Measurements from ENCODE around the gene RCN1. TPM values are rescaled to one million over a fixed set of nuclear protein-coding genes. Genes with fewer than 3 reads are reported as not detected.

The RCN1 gene
- polyA plus RNA-seq, 1 donor (not counting 4 experiments of a cell fraction or from before 2014, with no cell fraction given) = 46.2 TPM

- no peaks in the 10 kb centered on the region for H3K27me3 ChIP-seq (ENCODE audit: control insufficient read depth, extremely low read depth, insufficient read depth, low read length)
- dilution Hi-C loops (cut with MboI; ENCODE audit: extremely low pct_ligation_motif_present, low sequenced_read_pairs) = no loop called here
- no peak overlapping the region for H3K4me3 ChIP-seq (ENCODE audit: control insufficient read depth in 2 of 3, extremely low read depth in 1 of 3, insufficient read depth in 2 of 3, low read depth in 1 of 3, low read length in 3 of 3)
- DNase-seq (ENCODE audit: low read depth, low spot score) (no peak), FAIRE-seq (no peak)
- H3K9me3 ChIP-seq (ENCODE audit: control insufficient read depth, low read depth, low read length) = no peaks in the 10 kb centered on the region
- H3K4me2 ChIP-seq (ENCODE audit: control insufficient read depth, extremely low read depth, insufficient read depth, low read depth, low read length) = no peak overlapping the region
- TF ChIP-seq EZH2 (IDR thresholded peaks at IDR 0.05; ENCODE audit: low read length) (no peak), CTCF (optimal IDR thresholded peaks at IDR 0.05 in 1 of 3, IDR thresholded peaks at IDR 0.05 in 1 of 3, conservative IDR thresholded peaks at IDR 0.05 in 1 of 3; ENCODE audit: extremely low read depth in 1 of 3, insufficient read depth in 2 of 3, low read length in 3 of 3) (no peak)
- H2AFZ ChIP-seq (ENCODE audit: control insufficient read depth, low read length) = no peak overlapping the region
- no peak overlapping the region for H3K27ac ChIP-seq (ENCODE audit: control insufficient read depth, insufficient read depth, low read length)
- no peaks in the 10 kb centered on the region for H3K79me2 ChIP-seq (ENCODE audit: control insufficient read depth, insufficient read depth, low read length)
- H3K4me1 ChIP-seq (ENCODE audit: control insufficient read depth, extremely low read depth, insufficient read depth, low read length) = peaks cover 1% of the 10 kb centered on the region
- no peaks in the 10 kb centered on the region for H3K36me3 ChIP-seq (ENCODE audit: control insufficient read depth in 2 of 2, extremely low read depth in 1 of 2, insufficient read depth in 2 of 2, low read length in 2 of 2)
- H3K9ac ChIP-seq (ENCODE audit: control insufficient read depth, extremely low read depth, insufficient read depth, low read length) = no peak overlapping the region
- H3K9me1 ChIP-seq (ENCODE audit: control insufficient read depth, extremely low read depth, insufficient read depth, low read length) = no peaks in the 10 kb centered on the region
- H4K20me1 ChIP-seq (ENCODE audit: control insufficient read depth, extremely low read depth, insufficient read depth, low read length) = no peaks in the 10 kb centered on the region
Observed at GRCh38 chr11:32082346-32082986, 8.4 kb upstream of the RCN1 start.

GRCh38 chr11:32087597-32087996 lies 3.3 kb upstream of the RCN1 start:
- Histone ChIP-seq H3K4me2 (ENCODE audit: control insufficient read depth, extremely low read depth, insufficient read depth, low read depth, low read length) (peak overlapping the region; percentile 47), H3K4me1 (ENCODE audit: control insufficient read depth, extremely low read depth, insufficient read depth, low read length) (peaks cover 22% of the 10 kb centered on the region), H3K27ac (ENCODE audit: control insufficient read depth, insufficient read depth, low read length) (no peak overlapping the region), H2AFZ (ENCODE audit: control insufficient read depth, low read length) (no peak overlapping the region), H3K4me3 (ENCODE audit: control insufficient read depth in 2 of 3, extremely low read depth in 1 of 3, insufficient read depth in 2 of 3, low read depth in 1 of 3, low read length in 3 of 3) (no peak overlapping the region), H3K9me3 (ENCODE audit: control insufficient read depth, low read depth, low read length) (no peaks in the 10 kb centered on the region), H3K36me3 (ENCODE audit: control insufficient read depth in 2 of 2, extremely low read depth in 1 of 2, insufficient read depth in 2 of 2, low read length in 2 of 2) (no peaks in the 10 kb centered on the region), H4K20me1 (ENCODE audit: control insufficient read depth, extremely low read depth, insufficient read depth, low read length) (no peaks in the 10 kb centered on the region), H3K9ac (ENCODE audit: control insufficient read depth, extremely low read depth, insufficient read depth, low read length) (no peak overlapping the region), H3K9me1 (ENCODE audit: control insufficient read depth, extremely low read depth, insufficient read depth, low read length) (no peaks in the 10 kb centered on the region), H3K79me2 (ENCODE audit: control insufficient read depth, insufficient read depth, low read length) (peaks cover 2% of the 10 kb centered on the region), H3K27me3 (ENCODE audit: control insufficient read depth, extremely low read depth, insufficient read depth, low read length) (no peaks in the 10 kb centered on the region)
- FAIRE-seq (no peak), DNase-seq (ENCODE audit: low read depth, low spot score) (no peak)
- TF ChIP-seq CTCF (optimal IDR thresholded peaks at IDR 0.05 in 1 of 3, IDR thresholded peaks at IDR 0.05 in 1 of 3, conservative IDR thresholded peaks at IDR 0.05 in 1 of 3; ENCODE audit: extremely low read depth in 1 of 3, insufficient read depth in 2 of 3, low read length in 3 of 3) = no peak
- no peak for TF ChIP-seq EZH2 (IDR thresholded peaks at IDR 0.05; ENCODE audit: low read length)
- dilution Hi-C loops (cut with MboI; ENCODE audit: extremely low pct_ligation_motif_present, low sequenced_read_pairs) = no loop called here

All from keratinocyte (primary cell).